ENCODE results near the gene PXMP4.

The PXMP4 gene

DNA sequence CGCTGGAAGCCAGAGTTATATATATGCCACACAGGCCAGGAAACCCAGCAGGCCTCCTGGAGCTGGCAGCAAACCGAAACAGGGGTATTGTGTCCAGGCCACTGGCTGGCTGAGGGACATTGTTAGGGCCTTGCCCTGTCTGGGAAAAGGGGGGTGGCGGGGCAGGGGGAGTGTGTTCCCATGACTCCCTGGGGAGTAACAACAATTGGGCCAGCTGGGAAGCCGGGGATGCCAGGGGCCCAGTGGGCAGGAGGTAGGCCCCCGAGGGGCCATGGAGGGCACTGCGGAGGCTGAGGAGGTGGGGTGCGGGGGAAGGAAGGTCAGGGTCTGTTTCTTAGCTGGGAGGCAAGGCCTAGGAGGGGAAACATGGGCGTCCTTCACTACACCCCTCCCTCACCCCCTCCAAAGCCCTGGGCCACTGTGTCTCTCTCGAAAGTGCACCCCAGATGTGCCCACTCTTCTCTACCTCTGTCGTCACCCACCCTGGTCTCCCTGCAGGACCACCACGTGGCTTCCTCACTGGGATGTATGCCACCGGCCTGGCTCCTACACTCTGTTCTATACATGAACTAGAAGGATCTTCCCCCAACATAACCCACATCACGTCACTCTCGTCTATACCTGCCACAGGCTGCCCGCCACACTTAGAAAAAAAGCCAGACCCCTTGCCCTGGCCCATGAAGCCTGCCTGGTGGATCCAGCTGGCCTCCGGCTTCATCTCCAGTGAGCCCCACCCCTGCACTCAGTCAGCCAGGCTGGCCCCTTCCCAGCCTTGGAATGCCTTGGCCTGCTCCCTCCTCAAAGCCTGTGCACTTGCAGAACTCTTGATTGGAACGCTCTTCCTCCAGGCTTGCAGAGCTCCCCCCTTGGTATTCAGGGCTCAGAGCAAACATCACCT, 26.1 kb downstream of the PXMP4 start:
- TF ChIP-seq, protein P1, sequence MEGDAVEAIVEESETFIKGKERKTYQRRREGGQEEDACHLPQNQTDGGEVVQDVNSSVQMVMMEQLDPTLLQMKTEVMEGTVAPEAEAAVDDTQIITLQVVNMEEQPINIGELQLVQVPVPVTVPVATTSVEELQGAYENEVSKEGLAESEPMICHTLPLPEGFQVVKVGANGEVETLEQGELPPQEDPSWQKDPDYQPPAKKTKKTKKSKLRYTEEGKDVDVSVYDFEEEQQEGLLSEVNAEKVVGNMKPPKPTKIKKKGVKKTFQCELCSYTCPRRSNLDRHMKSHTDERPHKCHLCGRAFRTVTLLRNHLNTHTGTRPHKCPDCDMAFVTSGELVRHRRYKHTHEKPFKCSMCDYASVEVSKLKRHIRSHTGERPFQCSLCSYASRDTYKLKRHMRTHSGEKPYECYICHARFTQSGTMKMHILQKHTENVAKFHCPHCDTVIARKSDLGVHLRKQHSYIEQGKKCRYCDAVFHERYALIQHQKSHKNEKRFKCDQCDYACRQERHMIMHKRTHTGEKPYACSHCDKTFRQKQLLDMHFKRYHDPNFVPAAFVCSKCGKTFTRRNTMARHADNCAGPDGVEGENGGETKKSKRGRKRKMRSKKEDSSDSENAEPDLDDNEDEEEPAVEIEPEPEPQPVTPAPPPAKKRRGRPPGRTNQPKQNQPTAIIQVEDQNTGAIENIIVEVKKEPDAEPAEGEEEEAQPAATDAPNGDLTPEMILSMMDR (IDR thresholded peaks at IDR 0.05; ENCODE audit: low read depth, low read length) = no peak
- H3K4me3 ChIP-seq (ENCODE audit: low read depth, low read length) = no peak overlapping the region

DNA sequence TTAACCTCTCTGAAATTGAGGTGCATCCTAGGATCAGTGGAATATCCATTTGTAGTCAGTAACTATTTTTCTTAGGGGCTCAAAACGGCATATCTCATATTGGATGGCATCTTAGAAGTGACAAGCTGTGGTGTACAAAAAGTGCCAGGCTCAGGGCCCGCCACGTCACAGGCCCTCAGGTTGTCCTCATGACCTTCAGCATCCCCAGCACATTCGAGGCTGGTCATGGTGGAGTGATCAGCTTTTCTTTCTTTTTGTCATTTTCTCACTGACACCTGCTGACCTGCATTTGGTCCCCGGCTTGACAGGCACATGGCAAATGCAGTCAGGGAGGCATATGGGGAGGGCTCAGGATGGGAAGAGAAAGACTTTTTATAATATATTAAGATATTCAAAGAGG, 26.8 kb downstream of the PXMP4 start:
- H3K4me3 ChIP-seq (ENCODE audit: low read depth, low read length) = no peak overlapping the region
- TF ChIP-seq, protein P1 (IDR thresholded peaks at IDR 0.05; ENCODE audit: low read depth, low read length) = no peak

DNA sequence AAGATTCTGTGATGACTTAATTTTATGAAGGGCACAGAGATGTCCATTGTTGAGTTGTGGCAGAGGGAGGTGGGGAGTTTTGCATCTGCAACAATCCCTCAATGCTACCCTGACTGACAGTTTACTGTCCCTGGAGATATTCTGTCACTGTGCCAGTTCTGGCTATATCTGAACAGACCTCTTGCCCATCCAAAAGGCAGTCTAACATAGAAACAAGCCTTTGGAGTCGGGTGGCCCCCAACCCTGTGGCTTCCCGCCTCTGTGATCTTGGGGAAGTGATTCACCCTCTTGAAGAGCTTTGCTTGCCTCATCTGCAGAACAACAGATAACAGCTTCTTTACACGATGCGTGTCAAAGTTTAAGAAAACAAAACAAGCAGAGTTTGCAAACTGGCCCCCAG, 30.1 kb downstream of the PXMP4 start:
- TF ChIP-seq, protein P1 (IDR thresholded peaks at IDR 0.05; ENCODE audit: low read depth, low read length) = no peak
- H3K4me3 ChIP-seq (ENCODE audit: low read depth, low read length) = no peak overlapping the region

DNA sequence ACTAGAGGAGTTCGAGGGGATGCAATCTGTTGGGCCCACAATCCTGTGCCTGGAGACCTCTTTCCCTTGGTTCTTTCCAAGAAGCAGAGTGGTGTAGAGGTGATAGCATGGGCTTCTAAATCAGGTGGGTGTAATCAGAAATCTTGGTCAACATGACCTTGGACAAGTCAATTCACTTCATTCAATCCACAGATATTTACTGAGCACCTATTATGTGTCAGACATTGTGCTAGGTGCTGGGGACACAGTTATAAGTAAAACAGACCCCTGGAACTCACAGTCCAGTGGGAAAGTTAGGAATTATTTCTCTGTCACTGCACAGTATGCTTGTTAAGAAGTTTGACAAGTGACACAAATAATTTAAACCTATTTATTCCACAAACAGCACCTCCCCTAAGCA, 30.6 kb downstream of the PXMP4 start:
- H3K4me3 ChIP-seq (ENCODE audit: low read depth, low read length) = no peak overlapping the region

DNA sequence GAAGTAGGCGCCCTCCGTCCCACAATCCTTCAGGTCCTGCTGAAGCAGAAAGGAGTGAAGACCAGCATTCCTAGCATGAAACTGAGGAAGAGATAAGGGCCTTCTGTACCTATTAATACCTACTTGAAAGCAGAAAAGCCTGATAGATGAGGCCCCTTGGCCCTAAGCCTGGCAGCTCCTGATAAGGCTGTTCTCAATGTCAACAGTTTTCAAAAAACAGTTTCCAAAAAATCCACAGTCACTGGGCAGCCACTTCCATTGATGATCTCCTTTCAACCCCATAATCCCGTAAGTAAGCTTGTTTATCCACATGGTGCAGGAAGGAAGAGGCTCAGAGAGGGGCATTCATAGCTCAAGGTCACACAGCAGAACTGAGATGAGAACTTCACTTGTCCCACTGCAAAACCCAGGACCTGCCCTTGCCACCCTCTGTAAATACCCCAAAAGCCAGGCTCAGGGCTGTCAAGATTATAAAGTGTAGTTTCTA, 31.1 kb downstream of the PXMP4 start:
- H3K4me3 ChIP-seq (ENCODE audit: low read depth, low read length) = no peak overlapping the region
- TF ChIP-seq, protein P1 (IDR thresholded peaks at IDR 0.05; ENCODE audit: low read depth, low read length) = no peak

More for the DNA sequence above, 30.6 kb downstream of the PXMP4 start:
- TF ChIP-seq, protein P1 (IDR thresholded peaks at IDR 0.05; ENCODE audit: low read depth, low read length) = no peak

DNA sequence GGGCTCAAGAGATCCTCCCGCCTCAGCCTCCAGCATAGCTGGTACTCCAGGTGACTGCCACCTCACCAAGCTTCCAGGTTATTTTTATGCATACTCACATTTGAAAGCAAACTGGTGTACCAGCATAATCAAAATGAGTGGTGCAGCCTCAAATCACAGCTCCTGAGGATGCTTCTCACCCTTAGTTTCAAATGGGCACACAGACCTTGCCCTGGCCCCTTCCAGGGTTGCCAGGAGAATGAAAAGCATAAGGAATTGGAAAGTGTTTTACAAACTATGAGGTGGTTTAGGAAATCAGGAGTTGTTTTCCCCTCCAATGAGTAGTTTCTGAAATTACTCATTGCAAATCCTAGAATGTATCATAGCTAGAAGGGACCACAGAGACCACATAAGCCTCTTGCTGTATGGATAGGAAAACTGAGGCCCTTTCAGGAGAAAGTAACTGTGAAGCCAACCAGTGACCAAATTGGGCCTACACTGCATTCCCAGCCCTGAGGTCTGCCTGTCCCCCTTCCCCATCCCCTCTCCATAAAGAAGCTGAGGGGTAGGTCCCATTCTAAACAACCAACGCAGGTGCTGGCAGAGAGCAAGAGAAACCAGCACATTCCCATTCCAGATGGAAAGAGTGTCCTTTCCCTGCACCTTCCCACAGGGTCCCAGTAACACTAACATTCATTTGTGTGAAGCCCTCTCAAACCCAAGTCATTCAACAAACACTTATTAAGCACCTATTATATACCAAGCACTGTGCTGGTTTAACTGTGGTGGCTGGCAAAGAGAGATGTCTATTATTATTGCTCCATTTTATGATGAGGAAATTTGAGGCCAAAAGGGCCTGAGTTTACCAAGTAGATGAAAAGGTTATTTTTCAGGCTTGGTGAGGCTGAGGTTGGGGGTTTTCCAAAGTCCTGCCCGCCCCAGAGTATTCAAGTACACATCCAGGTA, 31.8 kb downstream of the PXMP4 start:
- TF ChIP-seq, protein P1 (IDR thresholded peaks at IDR 0.05; ENCODE audit: low read depth, low read length) = no peak
- H3K4me3 ChIP-seq (ENCODE audit: low read depth, low read length) = no peak overlapping the region
